Chondrocyte (in vitro differentiated cells): Measurements from ENCODE around the gene HDAC4. TPM values are rescaled to one million over a fixed set of nuclear protein-coding genes. Genes with fewer than 3 reads are reported as not detected.
A peak's percentile ranks its signal among the peaks of the same experiment; 100 is the strongest.

Experiments
- DNase-seq: peaks from one replicate; pipeline ENCODE4 v3.0.0; 2021; ENCODE audit warnings: mixed read lengths, low spot score
- H3K27ac Mint-ChIP-seq: one replicate; pipeline ENCODE4 v1.8.0; 2021; ENCODE audit warnings: mild to moderate bottlenecking, moderate library complexity, mixed read lengths; ENCODE audit not compliant: unreplicated experiment
- H3K27me3 Mint-ChIP-seq: 2 replicates; pipeline ENCODE4 v1.8.0; 2021; ENCODE audit warnings: low read depth, mixed read lengths
- H3K36me3 Mint-ChIP-seq: 2 replicates; pipeline ENCODE4 v1.8.0; 2021; ENCODE audit warnings: low read depth, mixed read lengths
- H3K4me1 Mint-ChIP-seq: 2 replicates; pipeline ENCODE4 v1.8.0; 2021; ENCODE audit warnings: low read depth, mild to moderate bottlenecking, mixed read lengths
- H3K4me3 Mint-ChIP-seq: one replicate; pipeline ENCODE4 v1.8.0; 2021; ENCODE audit warnings: mild to moderate bottlenecking, moderate library complexity, mixed read lengths; ENCODE audit not compliant: unreplicated experiment
- H3K9me3 Mint-ChIP-seq: 2 replicates; pipeline ENCODE4 v1.8.0; 2021; ENCODE audit warnings: low read depth, mixed read lengths
- total RNA-seq: library from RNA; stranded (reverse); gene quantifications from 3 replicates; pipeline ENCODE4 v1.2.1, GENCODE V29; 2021
- TF ChIP-seq, protein P1 (sequence below): fragments of 200-600 bp; sonication (generic); IDR thresholded peaks from 2 replicates; pipeline ENCODE4 v1.5.0; 2021; ENCODE audit warnings: antibody characterized with exemption, mild to moderate bottlenecking, moderate library complexity

Gene HDAC4
- total RNA-seq, 1 donor from 2014 or later, result 22.3 TPM

DNA sequence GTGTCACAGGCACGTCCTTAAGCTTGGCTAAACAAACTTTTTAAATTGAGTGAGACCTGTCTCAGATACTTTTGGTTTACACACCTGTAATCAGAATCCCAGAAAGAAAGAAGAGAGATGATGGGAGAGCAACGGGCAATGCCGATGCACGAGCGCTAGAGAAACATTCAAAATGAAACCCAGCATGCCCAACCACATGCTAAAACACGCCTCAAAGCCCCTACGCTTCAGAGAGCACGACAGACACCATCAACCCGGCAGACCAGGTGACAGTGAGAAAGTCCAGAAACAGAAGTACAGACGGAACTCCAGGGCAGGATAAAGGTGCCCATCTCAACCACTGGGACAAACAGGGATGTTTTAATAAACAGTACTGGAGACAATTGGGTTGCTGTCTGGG is 85.5 kb downstream of the HDAC4 start:
- TF ChIP-seq, protein P1, sequence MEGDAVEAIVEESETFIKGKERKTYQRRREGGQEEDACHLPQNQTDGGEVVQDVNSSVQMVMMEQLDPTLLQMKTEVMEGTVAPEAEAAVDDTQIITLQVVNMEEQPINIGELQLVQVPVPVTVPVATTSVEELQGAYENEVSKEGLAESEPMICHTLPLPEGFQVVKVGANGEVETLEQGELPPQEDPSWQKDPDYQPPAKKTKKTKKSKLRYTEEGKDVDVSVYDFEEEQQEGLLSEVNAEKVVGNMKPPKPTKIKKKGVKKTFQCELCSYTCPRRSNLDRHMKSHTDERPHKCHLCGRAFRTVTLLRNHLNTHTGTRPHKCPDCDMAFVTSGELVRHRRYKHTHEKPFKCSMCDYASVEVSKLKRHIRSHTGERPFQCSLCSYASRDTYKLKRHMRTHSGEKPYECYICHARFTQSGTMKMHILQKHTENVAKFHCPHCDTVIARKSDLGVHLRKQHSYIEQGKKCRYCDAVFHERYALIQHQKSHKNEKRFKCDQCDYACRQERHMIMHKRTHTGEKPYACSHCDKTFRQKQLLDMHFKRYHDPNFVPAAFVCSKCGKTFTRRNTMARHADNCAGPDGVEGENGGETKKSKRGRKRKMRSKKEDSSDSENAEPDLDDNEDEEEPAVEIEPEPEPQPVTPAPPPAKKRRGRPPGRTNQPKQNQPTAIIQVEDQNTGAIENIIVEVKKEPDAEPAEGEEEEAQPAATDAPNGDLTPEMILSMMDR, result no peak
- peaks cover 23% of the 10 kb centered on the region for H3K4me1 Mint-ChIP-seq
- peaks cover 3% of the 10 kb centered on the region for H3K36me3 Mint-ChIP-seq
- H3K4me3 Mint-ChIP-seq, result no peak overlapping the region
- DNase-seq, result peak; percentile 12
- H3K9me3 Mint-ChIP-seq, result peaks cover 9% of the 10 kb centered on the region
- no peak overlapping the region for H3K27ac Mint-ChIP-seq
- H3K27me3 Mint-ChIP-seq, result no peaks in the 10 kb centered on the region

DNA sequence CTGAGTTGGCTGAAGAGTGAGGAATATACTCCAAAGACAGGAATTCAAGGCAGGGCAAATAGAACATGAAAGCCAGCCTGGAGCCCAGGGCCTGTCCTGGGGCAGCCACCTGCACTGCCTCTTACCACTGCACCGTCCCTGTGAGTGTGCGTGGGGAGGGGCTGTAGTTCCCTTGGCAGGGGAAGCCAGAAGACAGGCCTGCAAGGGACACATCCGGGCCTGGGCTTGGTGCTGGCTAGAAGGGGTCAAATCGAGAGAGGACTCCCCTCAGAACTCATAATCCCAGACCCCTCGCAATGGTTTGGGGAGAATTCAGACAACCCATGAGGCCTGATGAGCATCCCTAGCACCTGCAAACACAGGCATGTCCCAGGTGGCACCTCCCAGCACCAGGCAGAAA is 87.0 kb downstream of the HDAC4 start:
- TF ChIP-seq, protein P1, result no peak
- H3K27me3 Mint-ChIP-seq, result no peaks in the 10 kb centered on the region
- no peak overlapping the region for H3K27ac Mint-ChIP-seq
- peak; percentile 43 for DNase-seq
- peaks cover 28% of the 10 kb centered on the region for H3K4me1 Mint-ChIP-seq
- no peak overlapping the region for H3K4me3 Mint-ChIP-seq
- peaks cover 9% of the 10 kb centered on the region for H3K9me3 Mint-ChIP-seq
- H3K36me3 Mint-ChIP-seq, result peaks cover 3% of the 10 kb centered on the region

DNA sequence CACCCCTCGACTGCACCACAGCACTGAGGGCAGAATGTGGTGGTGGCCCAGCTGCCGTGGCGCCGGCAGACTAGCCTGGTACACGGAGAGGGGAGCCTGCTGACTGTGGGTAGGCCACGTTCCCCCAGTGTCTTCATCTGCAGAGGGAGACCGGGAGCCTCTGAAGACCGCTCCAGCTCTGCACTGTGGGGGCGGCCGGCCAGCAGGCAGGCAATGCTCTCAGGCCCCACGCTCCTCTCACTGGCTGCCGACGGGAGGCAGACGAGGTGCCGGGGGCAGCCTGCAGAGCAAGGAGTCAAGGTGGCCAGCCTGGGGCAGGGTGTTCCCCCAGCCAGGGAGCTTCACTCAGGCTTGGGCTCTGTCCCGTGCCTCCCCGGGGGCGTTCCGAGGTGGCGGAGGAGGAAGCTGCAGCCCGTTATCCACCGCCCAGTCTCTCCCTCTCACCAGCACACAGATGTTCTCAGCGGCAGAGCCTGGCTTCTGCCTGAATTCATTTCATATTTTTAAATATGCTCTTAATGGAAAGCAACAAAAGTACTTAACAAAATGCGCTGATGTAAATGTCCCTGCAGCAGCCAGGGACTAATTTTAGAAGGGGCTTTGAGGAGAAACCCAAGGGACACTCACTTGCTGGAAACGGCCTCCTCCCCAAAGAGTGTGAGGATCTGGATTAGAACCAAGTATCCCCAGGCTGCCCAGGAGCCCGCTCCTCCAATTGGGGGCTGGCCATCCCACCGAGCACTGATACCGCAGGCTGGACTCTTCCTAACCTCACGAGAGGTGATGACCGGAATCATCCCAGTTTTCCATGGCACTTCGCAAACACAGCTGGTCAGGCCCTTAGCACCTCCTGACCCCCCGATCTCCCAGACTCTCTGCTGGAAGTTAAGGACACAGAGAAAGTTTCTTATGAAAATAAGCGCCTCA is 87.8 kb downstream of the HDAC4 start:
- Mint-ChIP-seq H3K27me3 (no peaks in the 10 kb centered on the region), H3K36me3 (peaks cover 3% of the 10 kb centered on the region), H3K4me3 (no peak overlapping the region), H3K27ac (no peak overlapping the region), H3K9me3 (peaks cover 9% of the 10 kb centered on the region), H3K4me1 (peaks cover 30% of the 10 kb centered on the region)
- TF ChIP-seq, protein P1, result no peak
- DNase-seq, result peak; percentile 69

DNA sequence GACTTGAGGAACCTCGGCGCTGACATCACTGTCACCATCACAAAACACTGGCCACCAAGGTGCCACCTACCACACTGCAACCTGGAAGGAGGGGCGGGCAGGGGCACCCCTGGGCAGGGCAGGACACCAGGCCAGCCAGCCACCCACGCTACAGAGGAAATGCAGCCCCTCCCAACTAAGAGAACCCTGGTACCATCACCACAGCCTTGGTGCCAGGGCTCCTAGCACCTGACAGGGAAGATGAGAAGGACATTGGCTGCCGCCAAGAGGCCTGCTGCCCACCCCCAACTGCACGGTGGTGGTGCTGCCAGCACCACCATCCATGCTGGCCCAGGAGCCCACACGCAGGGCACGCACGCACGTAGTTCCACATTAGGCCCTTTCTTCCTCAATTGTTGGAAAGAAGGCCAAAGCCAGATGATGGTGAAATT is 88.7 kb downstream of the HDAC4 start:
- Mint-ChIP-seq H3K27ac (no peak overlapping the region), H3K4me1 (peaks cover 26% of the 10 kb centered on the region), H3K36me3 (peaks cover 3% of the 10 kb centered on the region), H3K4me3 (no peak overlapping the region), H3K27me3 (no peaks in the 10 kb centered on the region), H3K9me3 (peaks cover 9% of the 10 kb centered on the region)
- no peak for DNase-seq
- TF ChIP-seq, protein P1, result no peak

DNA sequence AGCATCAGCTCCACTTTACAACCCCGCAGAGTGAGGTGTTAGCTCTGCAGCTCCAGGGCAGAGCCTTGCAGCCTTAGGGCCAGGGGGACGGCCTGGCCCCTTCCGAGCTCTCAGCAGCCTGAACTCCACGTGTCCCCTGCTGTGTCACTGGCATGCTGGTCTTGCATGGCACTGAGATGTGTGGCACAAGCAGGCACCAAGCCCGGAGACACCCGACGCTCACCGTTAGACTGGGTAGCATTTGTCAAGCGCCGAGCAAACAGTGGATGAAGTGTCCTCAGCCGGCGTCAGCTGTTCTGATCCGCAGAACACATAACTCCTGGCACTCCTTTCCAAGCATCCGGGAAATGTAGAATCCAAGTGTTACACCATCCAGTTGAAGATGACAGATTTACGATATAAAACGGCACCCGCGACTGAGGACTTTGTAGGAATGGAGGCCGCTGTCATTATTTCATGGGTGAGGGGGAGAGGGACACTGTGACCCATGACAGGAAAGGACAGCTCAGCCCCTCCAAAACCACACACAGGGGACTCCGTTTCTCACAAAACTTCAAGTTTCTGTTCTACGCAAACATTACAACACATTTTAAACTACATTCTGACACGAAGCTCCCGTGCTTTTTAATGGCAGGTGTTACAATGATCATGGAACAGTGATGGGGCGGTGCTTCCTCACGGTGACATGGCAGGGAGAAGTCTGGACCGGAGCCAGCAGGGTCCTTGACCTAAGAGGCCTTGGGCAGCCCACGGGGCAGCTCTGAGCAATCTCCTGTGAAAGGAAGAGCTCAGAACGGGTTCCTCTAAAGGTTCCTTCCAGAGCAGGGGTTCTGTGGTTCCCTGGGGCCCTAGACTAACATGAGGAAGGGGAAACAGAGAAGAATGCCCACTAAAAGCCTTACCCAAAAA is 89.4 kb downstream of the HDAC4 start:
- Mint-ChIP-seq H3K27ac (no peak overlapping the region), H3K4me3 (no peak overlapping the region), H3K9me3 (peaks cover 9% of the 10 kb centered on the region), H3K36me3 (peaks cover 3% of the 10 kb centered on the region), H3K4me1 (peaks cover 20% of the 10 kb centered on the region), H3K27me3 (no peaks in the 10 kb centered on the region)
- no peak for DNase-seq
- TF ChIP-seq, protein P1, result no peak
